Measurements from ENCODE around the gene USP46.

- TF ChIP-seq ZBTB20 (CRISPR knock-in tag; IDR thresholded peaks at IDR 0.05; ENCODE audit: borderline replicate concordance, low read depth), result no peak
- no peak for TF ChIP-seq HDAC2 (CRISPR knock-in tag; IDR thresholded peaks at IDR 0.05)
- TF ChIP-seq CTCF (CRISPR knock-in tag; IDR thresholded peaks at IDR 0.05), result no peak
- no peak for TF ChIP-seq GATAD1 (CRISPR knock-in tag; IDR thresholded peaks at IDR 0.05)
- TF ChIP-seq RNF2 (conservative IDR thresholded peaks at IDR 0.05; ENCODE audit: low read depth), result no peak
- no peak for TF ChIP-seq ZNF446 (CRISPR knock-in tag; IDR thresholded peaks at IDR 0.05)
- no peak for TF ChIP-seq ARID4A (CRISPR knock-in tag; IDR thresholded peaks at IDR 0.05; ENCODE audit: borderline replicate concordance)
- TF ChIP-seq KAT8 (CRISPR knock-in tag; IDR thresholded peaks at IDR 0.05), result no peak
- no peak for TF ChIP-seq EZH2 (conservative IDR thresholded peaks at IDR 0.05; ENCODE audit: low read depth, low read length)
- no peak for TF ChIP-seq ZNF709 (CRISPR knock-in tag; IDR thresholded peaks at IDR 0.05)
- no peak for TF ChIP-seq MEIS2 (CRISPR knock-in tag; IDR thresholded peaks at IDR 0.05)
- TF ChIP-seq ZNF670 (CRISPR knock-in tag; IDR thresholded peaks at IDR 0.05; ENCODE audit: borderline replicate concordance), result no peak
- no peak for TF ChIP-seq POLR2AphosphoS5 (IDR thresholded peaks at IDR 0.05; ENCODE audit: low read depth, low read length)
- no peak for TF ChIP-seq ZNF44 (CRISPR knock-in tag; IDR thresholded peaks at IDR 0.05)
Observed at GRCh38 chr4:52592287-52592686, 66.8 kb downstream of the USP46 start.

All from HepG2 (cell line).